ENCODE measurements around the gene TFF2. TPM values are rescaled to one million over a fixed set of nuclear protein-coding genes. Genes with fewer than 3 reads are reported as not detected.

Gene TFF2
- polyA plus RNA-seq, 3 donors = not detected

- DNase-seq (ENCODE audit: extremely low read depth in 1 of 11, low read depth in 9 of 11, low spot score in 4 of 11) = peak; percentile 60 to 85 (median 72)
These were observed 12.7 kb downstream of the TFF2 start for GRCh38 chr21:42337830-42338728.

- no peak for DNase-seq (ENCODE audit: extremely low read depth in 1 of 11, low read depth in 9 of 11, low spot score in 4 of 11)
These were observed 13.5 kb downstream of the TFF2 start for GRCh38 chr21:42337276-42337675.

- no peak for DNase-seq (ENCODE audit: extremely low read depth in 1 of 11, low read depth in 9 of 11, low spot score in 4 of 11)
These were observed 14.7 kb downstream of the TFF2 start for GRCh38 chr21:42336054-42336453.

- no peak for DNase-seq (ENCODE audit: extremely low read depth in 1 of 11, low read depth in 9 of 11, low spot score in 4 of 11)
These were observed 18.1 kb downstream of the TFF2 start for GRCh38 chr21:42332557-42333317.

- DNase-seq (ENCODE audit: extremely low read depth in 1 of 11, low read depth in 9 of 11, low spot score in 4 of 11) = no peak
These were observed 19.1 kb downstream of the TFF2 start for GRCh38 chr21:42331660-42332059.

- no peak for DNase-seq (ENCODE audit: extremely low read depth in 1 of 11, low read depth in 9 of 11, low spot score in 4 of 11)
These were observed 20.1 kb downstream of the TFF2 start for GRCh38 chr21:42330380-42331371.

GRCh38 chr21:42324896-42325295 is 25.9 kb downstream of the TFF2 start:
- no peak for DNase-seq (ENCODE audit: extremely low read depth in 1 of 11, low read depth in 9 of 11, low spot score in 4 of 11)

- no peak for DNase-seq (ENCODE audit: extremely low read depth in 1 of 11, low read depth in 9 of 11, low spot score in 4 of 11)
These were observed 28.9 kb downstream of the TFF2 start for GRCh38 chr21:42321845-42322244.

GRCh38 chr21:42321231-42321630 is 29.6 kb downstream of the TFF2 start:
- no peak for DNase-seq (ENCODE audit: extremely low read depth in 1 of 11, low read depth in 9 of 11, low spot score in 4 of 11)

GRCh38 chr21:42320791-42321190 is 30.0 kb downstream of the TFF2 start:
- DNase-seq (ENCODE audit: extremely low read depth in 1 of 11, low read depth in 9 of 11, low spot score in 4 of 11) = no peak

GRCh38 chr21:42319851-42320572 is 30.8 kb downstream of the TFF2 start:
- no peak for DNase-seq (ENCODE audit: extremely low read depth in 1 of 11, low read depth in 9 of 11, low spot score in 4 of 11)

GRCh38 chr21:42319376-42319775 is 31.4 kb downstream of the TFF2 start:
- DNase-seq (ENCODE audit: extremely low read depth in 1 of 11, low read depth in 9 of 11, low spot score in 4 of 11) = no peak

GRCh38 chr21:42317826-42318746 is 32.7 kb downstream of the TFF2 start:
- DNase-seq (ENCODE audit: extremely low read depth in 1 of 11, low read depth in 9 of 11, low spot score in 4 of 11) = no peak

GRCh38 chr21:42317341-42317741 is 33.5 kb downstream of the TFF2 start:
- no peak for DNase-seq (ENCODE audit: extremely low read depth in 1 of 11, low read depth in 9 of 11, low spot score in 4 of 11)

GRCh38 chr21:42316891-42317290 is 33.9 kb downstream of the TFF2 start:
- DNase-seq (ENCODE audit: extremely low read depth in 1 of 11, low read depth in 9 of 11, low spot score in 4 of 11) = no peak

GRCh38 chr21:42315296-42315891 is 35.4 kb downstream of the TFF2 start, which contains the start of gene TFF3:
TSS of gene TFF3 (minus strand) at chr21:42315409. CDS start at chr21:42315374, 35 bp downstream.
- DNase-seq (ENCODE audit: extremely low read depth in 1 of 11, low read depth in 9 of 11, low spot score in 4 of 11) = peak in 8 of 11 donors; percentile 25 to 76 (median 58)
